Pancreas (tissue), 10 donors: ENCODE results near the gene INPP5J. TPM values are rescaled to one million over a fixed set of nuclear protein-coding genes. Genes with fewer than 3 reads are reported as not detected.

Source experiments
- ATAC-seq, 4 donors: fragments of 200-7000 bp; cut with Tn5 transposase; one replicate each; pipeline versions ENCODE4 v1.8.0 to v1.9.1; 2020; ENCODE audit warnings: mild to moderate bottlenecking in 4 of 4, moderate library complexity in 4 of 4
- DNase-seq, 6 donors: peaks; one replicate each; pipeline ENCODE4 v3.0.0-alpha.2; 2020
- FAIRE-seq: peaks from 2 replicates; lab custom pipeline; 2012; peaks lifted over from hg19 to GRCh38; lab: Jason Lieb, UNC
- H3K27ac ChIP-seq, 4 donors: fragments of 200-600 bp; sonication (generic); 1 replicate in 3 of 4; 2 replicates in 1 of 4; pipeline versions ENCODE4 v1.5.0 to v1.8.0; 2020
- H3K27me3 ChIP-seq, 4 donors: fragments of 200-600 bp; one replicate each; pipeline ENCODE4 v1.8.0; 2021
- H3K36me3 ChIP-seq, 3 donors: fragments of 200-600 bp; sonication (generic) in 1 of 3; one replicate each; pipeline versions ENCODE4 v1.5.0 to v1.8.0; 2020 to 2021
- H3K4me1 ChIP-seq, 3 donors: fragments of 200-600 bp; one replicate each; pipeline ENCODE4 v1.8.0; 2021
- H3K4me3 ChIP-seq, 4 donors: fragments of 200-600 bp; sonication (generic) in 2 of 4; one replicate each; pipeline versions ENCODE4 v1.5.0 to v1.8.0; 2020 to 2021
- H3K9me3 ChIP-seq, 4 donors: fragments of 200-600 bp; one replicate each; pipeline ENCODE4 v1.8.0; 2021
- WGBS, 2 donors: extraction: QIAGEN DNeasy Blood & Tissue Kit; methylation state at CpG; one replicate each; pipeline ENCODE4 v1.1.7; 2013; 5-methylcytosine and 5-hydroxymethylcytosine counted together
- intact Hi-C, 3 donors: fragments of 100-400 bp; cut with DNase I; formaldehyde crosslinking; loops; one replicate each; pipeline versions ENCODE4 v1.11.1 to v1.14.2; 2022
- polyA plus RNA-seq, 2 donors: library from polyadenylated mRNA; stranded (reverse); fragments of 200-250 nt; gene quantifications; one replicate each; pipeline ENCODE4 v1.2.3, GENCODE V29; 2013
- total RNA-seq, 6 donors: library from RNA; stranded (reverse); fragmentation: NEBNext Ultra II Directional in 4 of 6; extraction: Animal tissue kit (Norgen Biotek cat#: 25700) in 4 of 6; gene quantifications; one replicate each; pipeline versions ENCODE4 v1.2.1 to v1.2.4, GENCODE V29; 2021 to 2023
- TF ChIP-seq, protein P1 (sequence below), 4 donors: fragments of 200-600 bp; sonication (generic) in 3 of 4; IDR thresholded peaks; one replicate each; pipeline versions ENCODE4 v1.5.0 to v1.8.0; 2021; ENCODE audit warnings: antibody characterized with exemption in 4 of 4
- donor health status: healthy with polysubstance abuse.
- donor health status: DM: no; HTN: no; CAD: no; lungs with moderate emphysema.
- donor health status: DM: no; HTN: no; CAD: no.
- donor health status: control.
- donor health status: control.
- donor health status: Bipolar disorder and iron deficiency.
- donor health status: DM: yes; HTN: yes; CAD: no.
- donor health status: DM: no; HTN: no; CAD: no.
- donor health status: DM: no; HTN: no; CAD: no.
- donor health status: DM: yes; HTN: yes; CAD: no.

Gene INPP5J
- total and polyA plus RNA-seq, 8 donors = 4.5 to 25.0 (median 10.3) TPM

DNA sequence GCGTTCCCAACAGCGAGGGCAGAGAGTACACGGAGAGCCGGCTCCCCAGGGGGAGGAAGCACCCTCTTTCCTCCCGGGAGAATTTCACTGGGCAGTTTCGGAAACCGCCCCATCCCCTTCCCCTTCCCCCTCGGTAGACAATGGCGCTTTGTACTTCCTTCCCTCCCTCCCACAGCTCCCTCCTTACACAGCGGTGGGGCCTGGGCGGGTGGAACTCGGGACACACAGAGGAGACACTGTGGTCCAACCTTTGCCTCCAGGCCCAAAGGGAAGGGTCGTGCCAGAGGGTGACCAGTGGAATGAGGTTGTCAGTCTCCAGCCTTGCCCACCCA, 37.3 kb upstream of the INPP5J start:
- ATAC-seq (peak in 1 of 4 donors; percentile 2), FAIRE-seq (no peak), DNase-seq (peak in 5 of 6 donors; percentile 49 to 78 (median 57))
- H3K9me3 ChIP-seq = no peaks in the 10 kb centered on the region
- intact Hi-C loops = loop anchor here in 2 of 3 donors (5.0 kb wide), 2 partner anchors 133 to 138 kb away; no protein-coding TSS in a partner anchor
- peak overlapping the region; percentile 84 to 94 (median 88) for H3K27ac ChIP-seq
- peaks cover 12 to 31% (median 28%) of the 10 kb centered on the region in 3 donors for H3K4me1 ChIP-seq
- H3K36me3 ChIP-seq = peaks cover 0 to 28% (median 9%) of the 10 kb centered on the region in 3 donors
- TF ChIP-seq, protein P1, sequence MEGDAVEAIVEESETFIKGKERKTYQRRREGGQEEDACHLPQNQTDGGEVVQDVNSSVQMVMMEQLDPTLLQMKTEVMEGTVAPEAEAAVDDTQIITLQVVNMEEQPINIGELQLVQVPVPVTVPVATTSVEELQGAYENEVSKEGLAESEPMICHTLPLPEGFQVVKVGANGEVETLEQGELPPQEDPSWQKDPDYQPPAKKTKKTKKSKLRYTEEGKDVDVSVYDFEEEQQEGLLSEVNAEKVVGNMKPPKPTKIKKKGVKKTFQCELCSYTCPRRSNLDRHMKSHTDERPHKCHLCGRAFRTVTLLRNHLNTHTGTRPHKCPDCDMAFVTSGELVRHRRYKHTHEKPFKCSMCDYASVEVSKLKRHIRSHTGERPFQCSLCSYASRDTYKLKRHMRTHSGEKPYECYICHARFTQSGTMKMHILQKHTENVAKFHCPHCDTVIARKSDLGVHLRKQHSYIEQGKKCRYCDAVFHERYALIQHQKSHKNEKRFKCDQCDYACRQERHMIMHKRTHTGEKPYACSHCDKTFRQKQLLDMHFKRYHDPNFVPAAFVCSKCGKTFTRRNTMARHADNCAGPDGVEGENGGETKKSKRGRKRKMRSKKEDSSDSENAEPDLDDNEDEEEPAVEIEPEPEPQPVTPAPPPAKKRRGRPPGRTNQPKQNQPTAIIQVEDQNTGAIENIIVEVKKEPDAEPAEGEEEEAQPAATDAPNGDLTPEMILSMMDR (IDR thresholded peaks at IDR 0.05) = no peak
- peak overlapping the region; percentile 18 to 60 (median 44) for H3K4me3 ChIP-seq
- WGBS, 2 donors = 35 to 44% methylated on average over 13 of the region's 13 CpGs
- H3K27me3 ChIP-seq = no peaks in the 10 kb centered on the region

DNA sequence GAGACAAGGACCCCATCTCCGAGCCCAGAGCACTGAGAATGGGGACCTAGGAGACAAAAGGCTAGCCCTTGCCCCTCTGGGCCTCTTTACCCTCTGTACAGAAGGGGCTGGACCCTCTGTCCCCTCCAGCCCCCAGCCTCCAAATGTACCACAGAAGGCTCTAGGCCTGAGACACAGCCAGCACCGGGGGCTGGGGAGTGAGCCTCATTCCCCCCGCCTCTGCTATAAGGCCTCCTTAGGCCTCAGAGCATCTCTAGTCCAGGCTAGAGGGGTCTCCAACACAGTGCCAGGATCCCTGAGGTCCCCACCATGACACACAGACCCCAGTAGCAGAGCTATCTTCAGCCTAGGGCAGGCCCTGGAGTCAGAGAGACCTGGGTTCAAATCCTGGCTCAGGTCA, 36.8 kb upstream of the INPP5J start:
- no peaks in the 10 kb centered on the region for H3K9me3 ChIP-seq
- 82 to 83% methylated on average over 3 of the region's 3 CpGs for WGBS, 2 donors
- FAIRE-seq (no peak), ATAC-seq (no peak), DNase-seq (peak in 2 of 6 donors; percentile 14 to 41)
- peak overlapping the region; percentile 84 to 94 (median 88) for H3K27ac ChIP-seq
- H3K4me1 ChIP-seq = peaks cover 12 to 29% (median 27%) of the 10 kb centered on the region in 3 donors
- H3K4me3 ChIP-seq = peak overlapping the region in 1 of 4 donors; percentile 60
- TF ChIP-seq, protein P1 (IDR thresholded peaks at IDR 0.05) = no peak
- H3K27me3 ChIP-seq = no peaks in the 10 kb centered on the region
- intact Hi-C loops = loop anchor here in 2 of 3 donors (5.0 kb wide), 2 partner anchors 134 to 139 kb away; no protein-coding TSS in a partner anchor
- peaks cover under 1 to 31% (median 12%) of the 10 kb centered on the region in 3 donors for H3K36me3 ChIP-seq

DNA sequence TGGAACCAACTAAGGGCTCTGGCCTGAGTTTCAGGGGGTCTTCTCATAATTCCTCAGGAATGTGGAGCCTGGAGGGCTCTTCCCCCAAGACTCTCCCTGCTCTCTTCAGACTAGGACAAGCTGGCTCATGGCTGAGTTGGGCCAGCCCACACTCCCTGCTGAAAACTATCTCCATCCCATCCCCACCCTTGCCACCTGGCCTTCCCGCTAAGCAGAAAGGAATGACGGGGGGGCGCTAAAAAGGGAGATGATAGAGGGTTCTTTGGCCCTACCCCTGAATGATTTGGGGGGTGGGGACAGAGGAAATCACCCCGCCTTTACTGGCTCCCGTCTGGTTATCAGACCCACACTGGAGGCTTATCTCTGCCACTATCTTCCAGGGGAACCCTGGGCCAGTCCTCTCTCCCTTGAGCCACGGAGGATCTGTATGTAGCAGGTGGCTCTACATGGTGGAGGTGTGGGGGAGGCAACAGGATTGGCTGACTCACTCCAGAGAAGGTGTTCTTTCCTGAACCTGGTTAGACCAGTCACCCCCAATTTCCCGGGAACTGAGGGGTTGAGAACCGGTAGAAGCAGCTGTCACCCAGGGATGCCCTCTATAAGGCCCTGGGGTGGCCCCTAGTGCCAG, 35.9 kb upstream of the INPP5J start:
- ATAC-seq = no peak
- 58 to 60% methylated on average over 8 of the region's 8 CpGs for WGBS, 2 donors
- Histone ChIP-seq H3K36me3 (peaks cover 4 to 39% (median 21%) of the 10 kb centered on the region in 3 donors), H3K9me3 (no peaks in the 10 kb centered on the region), H3K4me1 (peaks cover 12 to 29% (median 27%) of the 10 kb centered on the region in 3 donors), H3K4me3 (no peak overlapping the region), H3K27ac (no peak overlapping the region), H3K27me3 (no peaks in the 10 kb centered on the region)
- intact Hi-C loops = loop anchor here in 2 of 3 donors (5.0 kb wide), 2 partner anchors 135 to 140 kb away; no protein-coding TSS in a partner anchor
- no peak for FAIRE-seq
- DNase-seq = peak in 1 of 6 donors; percentile 13
- TF ChIP-seq, protein P1 (IDR thresholded peaks at IDR 0.05) = no peak

DNA sequence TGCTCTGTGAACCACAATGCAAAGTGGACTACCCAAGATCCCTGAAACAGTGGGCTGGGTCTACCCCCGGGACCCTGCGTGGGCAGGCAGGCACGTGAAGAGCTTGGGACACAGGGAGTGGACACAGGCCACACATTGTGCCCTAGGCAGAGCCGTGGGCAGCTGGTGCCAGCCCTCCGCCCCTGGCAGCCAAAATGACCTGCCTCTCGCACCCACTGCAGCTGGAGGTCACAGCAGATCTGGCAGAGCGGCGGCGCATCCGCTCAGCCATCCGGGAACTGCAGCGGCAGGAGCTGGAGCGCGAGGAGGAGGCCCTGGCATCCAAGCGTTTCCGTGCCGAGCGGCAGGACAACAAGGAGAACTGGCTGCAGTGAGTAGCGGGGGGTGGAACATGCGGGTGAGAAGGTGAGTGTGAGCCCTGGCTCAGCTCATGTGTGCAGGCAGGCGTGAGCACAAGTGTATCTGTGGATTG, 35.0 kb upstream of the INPP5J start:
- FAIRE-seq (no peak), DNase-seq (peak in 2 of 6 donors; percentile 20 to 59), ATAC-seq (no peak)
- H3K27ac ChIP-seq = no peak overlapping the region
- intact Hi-C loops = loop anchor here in 2 of 3 donors (5.0 kb wide), 2 partner anchors 135 to 140 kb away; no protein-coding TSS in a partner anchor
- H3K4me3 ChIP-seq = no peak overlapping the region
- TF ChIP-seq, protein P1 (IDR thresholded peaks at IDR 0.05) = no peak
- no peaks in the 10 kb centered on the region for H3K9me3 ChIP-seq
- no peaks in the 10 kb centered on the region for H3K27me3 ChIP-seq
- peaks cover 9 to 21% (median 18%) of the 10 kb centered on the region in 3 donors for H3K4me1 ChIP-seq
- 93 to 94% methylated on average over 21 of the region's 21 CpGs for WGBS, 2 donors
- peaks cover 4 to 49% (median 21%) of the 10 kb centered on the region in 3 donors for H3K36me3 ChIP-seq
